Measurements from ENCODE around the gene TACSTD2. TPM values are rescaled to one million over a fixed set of nuclear protein-coding genes. Genes with fewer than 3 reads are reported as not detected.
"Not testable (repeated sequence)": the region's sequence is repeated elsewhere in the genome, so short reads cannot be mapped to it uniquely, and the experiment has no call there.

Gene TACSTD2
- total RNA-seq, 1 experiment from 2014 or later, result not detected

DNA sequence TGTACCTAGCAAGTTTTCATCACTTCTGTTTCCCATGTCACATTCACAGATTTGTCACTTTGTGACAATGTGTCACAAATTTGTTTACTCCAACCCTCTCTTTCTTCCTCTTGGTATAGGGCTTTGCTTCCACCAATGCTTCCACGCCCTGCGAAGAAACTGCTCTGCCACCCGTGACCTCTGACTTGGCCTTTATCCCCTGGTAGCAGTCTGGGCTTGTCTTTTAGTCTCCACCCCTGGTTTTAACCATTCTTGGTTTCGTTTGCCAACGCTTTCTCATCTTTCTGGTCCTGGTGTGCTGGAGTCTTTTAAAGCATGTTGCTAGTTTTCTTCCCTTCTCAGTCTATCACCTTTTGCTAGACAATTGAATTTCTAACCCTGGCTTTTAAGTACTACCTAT, 8.1 kb downstream of the TACSTD2 start:
- no peaks in the 10 kb centered on the region for H4K20me1 ChIP-seq (ENCODE audit: insufficient read depth, low read depth, low read length)
- no peak overlapping the region for H3K27ac ChIP-seq (ENCODE audit: low read length)
- no peaks in the 10 kb centered on the region for H3K9me3 ChIP-seq (ENCODE audit: low read length)
- no peak overlapping the region for H3K4me3 ChIP-seq (ENCODE audit: low read length)
- no peak for DNase-seq
- H3K4me1 ChIP-seq (ENCODE audit: low read length), result no peaks in the 10 kb centered on the region; the same call in 1 of the 2 replicates
- H3K27me3 ChIP-seq (ENCODE audit: low read length), result no peaks in the 10 kb centered on the region
- no peaks in the 10 kb centered on the region for H3K79me2 ChIP-seq (ENCODE audit: low read length)
- no peak overlapping the region for H3K4me2 ChIP-seq (ENCODE audit: low read depth, low read length, poor library complexity, severe bottlenecking)
- no peaks in the 10 kb centered on the region for H3K36me3 ChIP-seq (ENCODE audit: insufficient read depth, low read length)
- H3K9me2 ChIP-seq (replicated peaks; ENCODE audit: insufficient read depth, low read length), result no peaks in the 10 kb centered on the region
- H3K9ac ChIP-seq (ENCODE audit: low read length), result no peak overlapping the region
- no peak overlapping the region for H2AFZ ChIP-seq (ENCODE audit: low read length)

DNA sequence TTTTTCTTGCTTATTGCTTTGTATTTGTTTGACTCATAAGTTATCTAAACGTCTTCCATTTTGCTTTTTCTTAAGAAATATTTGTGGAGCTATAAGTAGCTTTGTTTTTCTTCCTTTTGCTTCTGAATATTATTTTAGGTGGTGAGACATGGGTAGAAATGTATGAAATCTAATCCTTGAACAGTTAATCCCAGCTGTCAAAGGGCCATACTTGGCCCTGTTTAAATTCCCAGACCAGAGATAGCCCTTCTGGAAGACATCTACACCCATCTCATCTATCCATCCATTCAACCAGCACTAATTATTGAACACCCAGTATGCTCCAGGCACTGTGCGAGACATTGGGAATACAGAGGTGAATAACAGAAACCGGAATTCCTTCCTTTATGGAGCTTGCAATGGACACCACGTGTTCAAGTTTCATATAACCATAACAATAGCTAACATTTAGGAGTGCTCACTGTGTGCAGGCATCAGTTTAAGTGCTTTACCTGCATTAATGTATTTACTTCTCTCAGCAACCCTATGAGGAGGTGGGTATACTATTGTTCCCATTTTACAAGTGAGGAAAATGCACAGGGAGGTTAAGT, 8.7 kb downstream of the TACSTD2 start:
- Histone ChIP-seq H3K27ac (ENCODE audit: low read length) (no peak overlapping the region), H3K79me2 (ENCODE audit: low read length) (no peaks in the 10 kb centered on the region), H2AFZ (ENCODE audit: low read length) (no peak overlapping the region), H3K9ac (ENCODE audit: low read length) (no peak overlapping the region), H4K20me1 (ENCODE audit: insufficient read depth, low read depth, low read length) (no peaks in the 10 kb centered on the region), H3K9me2 (replicated peaks; ENCODE audit: insufficient read depth, low read length) (no peaks in the 10 kb centered on the region), H3K36me3 (ENCODE audit: insufficient read depth, low read length) (no peaks in the 10 kb centered on the region), H3K4me2 (ENCODE audit: low read depth, low read length, poor library complexity, severe bottlenecking) (no peak overlapping the region), H3K4me1 (ENCODE audit: low read length) (no peaks in the 10 kb centered on the region; the same call in 1 of the 2 replicates), H3K4me3 (ENCODE audit: low read length) (no peak overlapping the region), H3K9me3 (ENCODE audit: low read length) (no peaks in the 10 kb centered on the region), H3K27me3 (ENCODE audit: low read length) (no peaks in the 10 kb centered on the region)
- no peak for DNase-seq

DNA sequence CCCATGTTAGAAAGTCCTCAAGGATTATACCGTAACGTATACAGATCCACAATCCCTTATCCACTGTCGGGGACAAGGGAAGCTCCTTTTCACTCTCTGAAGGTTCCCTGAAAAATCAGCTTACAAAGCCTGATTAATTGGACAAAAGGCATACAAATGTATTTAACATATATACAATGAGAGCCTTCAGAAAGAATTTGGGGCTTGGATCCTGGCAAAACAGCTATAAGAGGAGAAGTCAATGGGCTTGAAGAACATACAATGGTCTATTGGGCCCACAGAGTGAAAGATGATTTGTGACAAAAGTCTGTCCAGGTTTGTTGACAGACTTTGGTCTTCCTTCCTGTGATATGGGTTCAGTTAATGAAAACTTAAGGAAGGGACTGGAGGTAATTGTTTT, 10.7 kb downstream of the TACSTD2 start:
- H3K79me2 ChIP-seq (ENCODE audit: low read length), result no peaks in the 10 kb centered on the region
- no peak overlapping the region for H3K4me2 ChIP-seq (ENCODE audit: low read depth, low read length, poor library complexity, severe bottlenecking)
- no peaks in the 10 kb centered on the region for H3K9me3 ChIP-seq (ENCODE audit: low read length)
- H2AFZ ChIP-seq (ENCODE audit: low read length), result no peak overlapping the region
- no peak overlapping the region for H3K9ac ChIP-seq (ENCODE audit: low read length)
- H3K4me3 ChIP-seq (ENCODE audit: low read length), result no peak overlapping the region
- H3K4me1 ChIP-seq (ENCODE audit: low read length), result no peaks in the 10 kb centered on the region; the same call in 1 of the 2 replicates
- no peak for DNase-seq
- no peaks in the 10 kb centered on the region for H3K27me3 ChIP-seq (ENCODE audit: low read length)
- no peaks in the 10 kb centered on the region for H4K20me1 ChIP-seq (ENCODE audit: insufficient read depth, low read depth, low read length)
- no peak overlapping the region for H3K27ac ChIP-seq (ENCODE audit: low read length)
- H3K36me3 ChIP-seq (ENCODE audit: insufficient read depth, low read length), result no peaks in the 10 kb centered on the region
- no peaks in the 10 kb centered on the region for H3K9me2 ChIP-seq (replicated peaks; ENCODE audit: insufficient read depth, low read length)

DNA sequence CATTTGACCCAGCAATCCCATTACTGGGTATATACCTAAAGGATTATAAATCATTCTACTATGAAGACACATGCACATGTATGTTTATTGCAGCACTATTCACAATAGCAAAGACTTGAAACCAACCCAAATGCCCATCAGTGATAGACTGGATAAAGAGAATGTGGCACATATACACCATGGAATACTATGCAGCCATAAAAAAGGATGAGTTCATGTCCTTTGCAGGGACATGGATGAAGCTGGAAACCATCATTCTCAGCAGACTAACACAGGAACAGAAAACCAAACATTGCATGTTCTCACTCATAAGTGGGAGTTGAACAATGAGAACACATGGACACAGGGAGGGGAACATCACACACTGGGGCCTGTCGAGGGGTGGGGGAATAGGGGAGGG, 13.3 kb downstream of the TACSTD2 start:
- DNase-seq; H3K9me2 ChIP-seq (replicated peaks; ENCODE audit: insufficient read depth, low read length); H3K4me2 ChIP-seq (ENCODE audit: low read depth, low read length, poor library complexity, severe bottlenecking); H4K20me1 ChIP-seq (ENCODE audit: insufficient read depth, low read depth, low read length); H3K27me3 ChIP-seq (ENCODE audit: low read length); H3K4me1 ChIP-seq (ENCODE audit: low read length); H3K79me2 ChIP-seq (ENCODE audit: low read length); H2AFZ ChIP-seq (ENCODE audit: low read length); H3K9me3 ChIP-seq (ENCODE audit: low read length); H3K4me3 ChIP-seq (ENCODE audit: low read length); H3K27ac ChIP-seq (ENCODE audit: low read length); H3K36me3 ChIP-seq (ENCODE audit: insufficient read depth, low read length); H3K9ac ChIP-seq (ENCODE audit: low read length): not testable (repeated sequence)

DNA sequence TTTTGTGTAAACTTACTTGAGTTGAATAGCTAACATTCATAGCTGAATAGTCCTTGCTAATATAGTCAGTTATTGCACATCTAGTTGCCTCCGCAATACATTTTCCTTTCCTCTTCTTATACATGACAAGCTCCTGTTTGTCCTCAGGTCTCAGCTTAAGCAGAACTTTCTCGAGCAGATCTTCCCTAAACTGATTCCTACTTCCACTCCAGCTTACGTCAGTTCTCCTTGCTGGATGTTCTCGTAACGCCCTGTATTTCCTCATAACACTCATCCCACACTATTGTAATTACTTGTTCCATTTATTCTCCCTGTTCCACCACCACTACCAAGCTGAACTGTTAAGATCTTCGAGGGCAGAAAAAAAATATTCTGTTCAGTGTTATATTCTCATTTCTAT, 15.4 kb downstream of the TACSTD2 start:
- Histone ChIP-seq H3K9me2 (replicated peaks; ENCODE audit: insufficient read depth, low read length) (no peaks in the 10 kb centered on the region), H3K4me2 (ENCODE audit: low read depth, low read length, poor library complexity, severe bottlenecking) (no peak overlapping the region), H3K36me3 (ENCODE audit: insufficient read depth, low read length) (no peaks in the 10 kb centered on the region), H4K20me1 (ENCODE audit: insufficient read depth, low read depth, low read length) (no peaks in the 10 kb centered on the region), H3K27ac (ENCODE audit: low read length) (no peak overlapping the region), H3K9me3 (ENCODE audit: low read length) (no peaks in the 10 kb centered on the region), H2AFZ (ENCODE audit: low read length) (no peak overlapping the region), H3K79me2 (ENCODE audit: low read length) (no peaks in the 10 kb centered on the region), H3K4me1 (ENCODE audit: low read length) (peaks cover 5% of the 10 kb centered on the region), H3K27me3 (ENCODE audit: low read length) (no peaks in the 10 kb centered on the region), H3K4me3 (ENCODE audit: low read length) (no peak overlapping the region), H3K9ac (ENCODE audit: low read length) (no peak overlapping the region)
- no peak for DNase-seq

DNA sequence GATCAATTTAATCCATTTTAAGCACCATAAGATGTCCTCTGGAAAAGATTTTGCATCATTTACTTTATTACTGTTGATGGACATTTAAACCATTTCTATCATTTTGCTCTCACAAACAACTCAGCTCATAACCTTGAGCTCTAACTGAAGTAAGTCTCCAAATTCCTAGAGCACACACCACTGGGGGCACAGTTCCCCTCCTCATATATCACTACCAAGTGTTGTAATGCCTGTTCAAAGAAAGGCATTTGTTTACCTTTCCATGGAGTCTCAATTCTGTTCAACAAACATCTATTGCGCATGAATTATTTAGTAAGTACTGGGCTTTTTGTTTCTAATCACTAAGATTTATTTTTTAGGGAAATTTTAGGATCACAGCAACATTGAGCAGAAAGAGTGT, 21.7 kb downstream of the TACSTD2 start:
- no peaks in the 10 kb centered on the region for H3K9me2 ChIP-seq (replicated peaks; ENCODE audit: insufficient read depth, low read length)
- H4K20me1 ChIP-seq (ENCODE audit: insufficient read depth, low read depth, low read length), result no peaks in the 10 kb centered on the region
- peaks cover 2% of the 10 kb centered on the region; the same call in 1 of the 2 replicates for H3K27me3 ChIP-seq (ENCODE audit: low read length)
- H3K27ac ChIP-seq (ENCODE audit: low read length), result no peak overlapping the region
- no peak for DNase-seq
- H3K9me3 ChIP-seq (ENCODE audit: low read length), result no peaks in the 10 kb centered on the region
- no peaks in the 10 kb centered on the region for H3K79me2 ChIP-seq (ENCODE audit: low read length)
- no peak overlapping the region for H3K4me3 ChIP-seq (ENCODE audit: low read length)
- no peak overlapping the region for H2AFZ ChIP-seq (ENCODE audit: low read length)
- H3K4me2 ChIP-seq (ENCODE audit: low read depth, low read length, poor library complexity, severe bottlenecking), result no peak overlapping the region
- no peaks in the 10 kb centered on the region for H3K36me3 ChIP-seq (ENCODE audit: insufficient read depth, low read length)
- H3K9ac ChIP-seq (ENCODE audit: low read length), result no peak overlapping the region
- H3K4me1 ChIP-seq (ENCODE audit: low read length), result peaks cover 5% of the 10 kb centered on the region

DNA sequence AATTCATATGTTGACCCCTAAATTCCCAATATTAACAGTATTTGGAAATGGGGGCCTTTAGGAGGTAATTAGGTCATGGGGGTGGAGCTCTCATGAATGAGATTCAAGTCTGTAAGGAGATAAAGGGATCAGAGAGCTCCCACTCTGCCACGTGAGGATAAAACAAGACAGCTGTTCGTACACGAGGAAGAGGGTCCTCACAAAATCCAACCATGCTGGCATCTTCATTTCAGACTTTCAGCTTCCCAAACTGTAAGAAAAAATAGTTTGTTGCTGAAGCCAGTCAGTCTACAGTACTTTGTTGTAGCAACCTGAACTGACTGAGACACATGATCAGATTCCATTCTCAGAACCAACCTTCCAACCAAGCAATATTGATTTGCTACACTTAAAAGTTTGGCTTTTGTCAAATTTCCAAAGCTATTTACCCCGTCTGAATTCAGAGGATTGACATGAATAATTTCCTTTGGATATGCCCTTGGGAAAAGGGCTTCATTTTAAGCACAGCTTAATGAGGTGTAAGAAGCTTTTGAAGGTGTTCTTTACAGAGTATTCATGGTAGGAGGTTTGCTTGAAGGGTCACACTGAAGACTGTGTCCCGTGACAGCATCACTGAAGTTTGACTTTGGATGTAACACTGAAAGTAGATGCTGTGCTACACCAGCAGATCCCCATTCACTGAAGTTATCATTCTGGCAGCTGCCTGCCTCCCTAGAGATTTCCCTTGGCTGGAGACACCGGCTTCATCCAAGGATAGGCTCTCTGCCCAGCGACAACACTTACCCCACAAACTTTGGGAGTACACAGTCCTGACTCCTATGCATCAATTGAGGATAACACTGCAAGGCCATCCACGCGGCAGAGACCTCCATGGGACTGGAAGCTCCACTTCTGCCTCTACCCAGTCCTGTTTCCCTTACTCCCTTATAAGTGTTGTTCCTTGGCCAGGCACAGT, 25.6 kb downstream of the TACSTD2 start:
- peaks cover 2% of the 10 kb centered on the region; the same call in 1 of the 2 replicates for H3K27me3 ChIP-seq (ENCODE audit: low read length)
- peaks cover 6% of the 10 kb centered on the region for H3K4me1 ChIP-seq (ENCODE audit: low read length)
- no peaks in the 10 kb centered on the region for H3K9me3 ChIP-seq (ENCODE audit: low read length)
- H3K79me2 ChIP-seq (ENCODE audit: low read length), result no peaks in the 10 kb centered on the region
- H2AFZ ChIP-seq (ENCODE audit: low read length), result no peak overlapping the region
- H4K20me1 ChIP-seq (ENCODE audit: insufficient read depth, low read depth, low read length), result no peaks in the 10 kb centered on the region
- no peak overlapping the region for H3K9ac ChIP-seq (ENCODE audit: low read length)
- H3K4me3 ChIP-seq (ENCODE audit: low read length), result no peak overlapping the region
- no peaks in the 10 kb centered on the region for H3K9me2 ChIP-seq (replicated peaks; ENCODE audit: insufficient read depth, low read length)
- no peak overlapping the region for H3K27ac ChIP-seq (ENCODE audit: low read length)
- no peak for DNase-seq
- no peaks in the 10 kb centered on the region for H3K36me3 ChIP-seq (ENCODE audit: insufficient read depth, low read length)
- no peak overlapping the region for H3K4me2 ChIP-seq (ENCODE audit: low read depth, low read length, poor library complexity, severe bottlenecking)

DNA sequence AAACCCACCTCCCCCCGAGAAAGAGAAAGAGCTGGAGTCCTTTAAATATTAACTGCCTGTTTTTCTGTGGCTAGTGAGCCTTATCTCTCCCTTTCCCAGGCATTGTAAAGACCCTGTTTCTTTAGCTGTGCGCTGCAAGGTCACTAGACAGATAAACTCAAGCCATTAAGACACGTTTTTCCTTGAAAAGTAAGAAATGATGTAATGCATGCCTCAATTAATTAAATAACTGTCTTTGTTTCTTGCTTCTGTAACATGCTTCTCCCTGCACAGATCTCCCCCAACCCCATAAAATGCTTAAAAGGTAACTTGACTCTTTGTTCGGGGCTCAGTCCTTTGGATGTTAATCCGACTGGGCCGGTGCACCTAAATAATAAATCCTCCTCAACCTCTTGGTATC, 27.8 kb downstream of the TACSTD2 start:
- not testable (repeated sequence) for H3K9me3 ChIP-seq (ENCODE audit: low read length); H3K27me3 ChIP-seq (ENCODE audit: low read length); H2AFZ ChIP-seq (ENCODE audit: low read length)

More for the DNA sequence above, 27.8 kb downstream of the TACSTD2 start:
- not testable (repeated sequence) for H3K9ac ChIP-seq (ENCODE audit: low read length); DNase-seq; H3K27ac ChIP-seq (ENCODE audit: low read length); H4K20me1 ChIP-seq (ENCODE audit: insufficient read depth, low read depth, low read length); H3K36me3 ChIP-seq (ENCODE audit: insufficient read depth, low read length); H3K4me2 ChIP-seq (ENCODE audit: low read depth, low read length, poor library complexity, severe bottlenecking); H3K4me3 ChIP-seq (ENCODE audit: low read length); H3K9me2 ChIP-seq (replicated peaks; ENCODE audit: insufficient read depth, low read length)
- Histone ChIP-seq H3K4me1 (ENCODE audit: low read length) (peaks cover 15% of the 10 kb centered on the region), H3K79me2 (ENCODE audit: low read length) (peaks cover 19% of the 10 kb centered on the region)
